ENCODE measurements around the gene CCDC12.

DNA sequence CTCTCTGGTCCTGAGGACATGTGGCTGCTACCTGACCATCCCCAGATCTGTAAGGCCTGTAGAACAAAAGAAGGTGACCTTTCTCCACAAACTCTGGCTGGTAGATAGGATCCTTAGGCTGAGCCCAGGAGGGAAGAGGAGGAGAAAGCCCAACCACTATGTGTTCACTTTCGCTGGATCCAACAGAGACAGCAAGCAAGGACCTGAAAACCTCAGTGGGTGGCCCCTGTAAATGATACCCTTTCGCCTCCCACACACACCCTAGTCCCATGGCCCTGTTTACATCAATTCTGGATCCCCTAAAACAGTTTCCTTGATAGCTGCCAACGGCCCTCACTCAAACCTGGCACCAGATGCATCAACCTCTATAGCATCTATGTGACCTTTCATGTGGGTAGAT, 22.4 kb downstream of the CCDC12 start:
- TF ChIP-seq, protein P1, sequence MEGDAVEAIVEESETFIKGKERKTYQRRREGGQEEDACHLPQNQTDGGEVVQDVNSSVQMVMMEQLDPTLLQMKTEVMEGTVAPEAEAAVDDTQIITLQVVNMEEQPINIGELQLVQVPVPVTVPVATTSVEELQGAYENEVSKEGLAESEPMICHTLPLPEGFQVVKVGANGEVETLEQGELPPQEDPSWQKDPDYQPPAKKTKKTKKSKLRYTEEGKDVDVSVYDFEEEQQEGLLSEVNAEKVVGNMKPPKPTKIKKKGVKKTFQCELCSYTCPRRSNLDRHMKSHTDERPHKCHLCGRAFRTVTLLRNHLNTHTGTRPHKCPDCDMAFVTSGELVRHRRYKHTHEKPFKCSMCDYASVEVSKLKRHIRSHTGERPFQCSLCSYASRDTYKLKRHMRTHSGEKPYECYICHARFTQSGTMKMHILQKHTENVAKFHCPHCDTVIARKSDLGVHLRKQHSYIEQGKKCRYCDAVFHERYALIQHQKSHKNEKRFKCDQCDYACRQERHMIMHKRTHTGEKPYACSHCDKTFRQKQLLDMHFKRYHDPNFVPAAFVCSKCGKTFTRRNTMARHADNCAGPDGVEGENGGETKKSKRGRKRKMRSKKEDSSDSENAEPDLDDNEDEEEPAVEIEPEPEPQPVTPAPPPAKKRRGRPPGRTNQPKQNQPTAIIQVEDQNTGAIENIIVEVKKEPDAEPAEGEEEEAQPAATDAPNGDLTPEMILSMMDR (IDR thresholded peaks at IDR 0.05; ENCODE audit: insufficient read depth, low read length, poor library complexity, severe bottlenecking) = no peak
- no peak for TF ChIP-seq EZH2phosphoT487 (conservative IDR thresholded peaks at IDR 0.05; ENCODE audit: low read length)

Data from SU-DHL-6 (cell line).